ENCODE data around the gene METAP1.

DNA sequence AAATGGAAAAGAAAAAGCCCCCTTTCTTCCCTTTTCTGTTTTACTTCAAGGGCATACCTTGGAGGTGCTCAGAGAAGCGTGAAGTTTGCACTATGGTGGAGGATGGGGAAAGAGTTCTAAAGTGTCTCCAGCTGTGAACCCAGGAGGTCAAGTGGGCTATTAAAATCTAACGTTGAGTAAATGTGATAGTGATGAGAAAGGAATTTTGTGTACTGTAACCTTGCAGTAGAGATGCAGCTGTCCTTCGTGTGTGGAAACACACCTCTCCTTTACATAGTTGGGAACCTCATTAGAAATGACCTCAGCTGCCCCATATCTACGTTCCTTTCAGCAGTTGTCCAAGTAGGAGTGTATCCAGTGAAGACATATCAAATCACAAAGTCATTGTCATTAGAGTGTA is 66.6 kb downstream of the METAP1 start:
- TF ChIP-seq POLR2A (IDR thresholded peaks at IDR 0.05), result no peak
- TF ChIP-seq, protein P1, sequence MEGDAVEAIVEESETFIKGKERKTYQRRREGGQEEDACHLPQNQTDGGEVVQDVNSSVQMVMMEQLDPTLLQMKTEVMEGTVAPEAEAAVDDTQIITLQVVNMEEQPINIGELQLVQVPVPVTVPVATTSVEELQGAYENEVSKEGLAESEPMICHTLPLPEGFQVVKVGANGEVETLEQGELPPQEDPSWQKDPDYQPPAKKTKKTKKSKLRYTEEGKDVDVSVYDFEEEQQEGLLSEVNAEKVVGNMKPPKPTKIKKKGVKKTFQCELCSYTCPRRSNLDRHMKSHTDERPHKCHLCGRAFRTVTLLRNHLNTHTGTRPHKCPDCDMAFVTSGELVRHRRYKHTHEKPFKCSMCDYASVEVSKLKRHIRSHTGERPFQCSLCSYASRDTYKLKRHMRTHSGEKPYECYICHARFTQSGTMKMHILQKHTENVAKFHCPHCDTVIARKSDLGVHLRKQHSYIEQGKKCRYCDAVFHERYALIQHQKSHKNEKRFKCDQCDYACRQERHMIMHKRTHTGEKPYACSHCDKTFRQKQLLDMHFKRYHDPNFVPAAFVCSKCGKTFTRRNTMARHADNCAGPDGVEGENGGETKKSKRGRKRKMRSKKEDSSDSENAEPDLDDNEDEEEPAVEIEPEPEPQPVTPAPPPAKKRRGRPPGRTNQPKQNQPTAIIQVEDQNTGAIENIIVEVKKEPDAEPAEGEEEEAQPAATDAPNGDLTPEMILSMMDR (IDR thresholded peaks at IDR 0.05), result no peak

Data from heart left ventricle (tissue), 13 donors.